ENCODE measurements around the gene RIC8A.

Gene RIC8A

DNA sequence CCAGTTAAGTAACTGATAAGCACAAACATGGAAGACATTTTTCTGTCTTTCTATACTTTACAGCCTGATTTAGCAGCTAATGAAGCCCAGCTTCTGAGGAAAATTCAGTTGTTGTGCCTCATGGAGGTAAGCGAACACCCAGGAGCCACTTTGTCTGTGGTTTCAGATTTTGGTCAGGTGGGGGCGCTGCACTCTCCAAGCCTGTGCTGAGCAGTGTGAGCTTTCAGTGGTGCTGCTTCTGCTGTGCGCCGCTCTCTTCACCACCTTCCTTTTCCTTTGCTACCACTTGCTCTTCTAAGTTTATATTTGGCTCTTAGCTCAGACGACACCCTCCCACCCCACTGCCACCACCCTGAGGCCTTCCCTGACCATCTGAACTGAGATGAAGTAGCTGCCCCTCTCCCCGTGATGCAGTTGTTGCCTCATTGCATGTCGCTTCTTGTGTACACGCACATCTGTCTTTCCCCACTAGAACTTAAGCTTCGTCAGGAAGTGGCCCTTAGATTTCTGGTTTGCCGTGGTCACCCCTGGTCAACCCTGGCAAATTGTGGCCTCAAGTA is 43.3 kb downstream of the RIC8A start:
- peak; percentile 85 for DNase-seq

DNA sequence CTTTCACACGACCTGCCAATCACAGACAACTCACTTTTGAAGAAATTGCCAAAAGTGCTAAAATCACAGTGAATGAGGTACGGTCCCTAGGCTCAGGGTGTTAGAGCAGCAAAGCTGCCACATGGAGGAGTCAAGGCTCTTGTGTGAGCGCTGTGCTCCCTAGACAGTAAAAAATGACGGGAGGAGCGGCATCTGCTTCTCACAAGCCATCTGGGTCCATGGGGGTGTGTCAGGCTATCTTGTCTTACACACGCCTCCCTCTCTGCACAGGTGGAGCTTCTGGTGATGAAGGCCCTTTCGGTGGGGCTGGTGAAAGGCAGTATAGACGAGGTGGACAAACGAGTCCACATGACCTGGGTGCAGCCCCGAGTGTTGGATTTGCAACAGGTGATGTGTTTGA is 44.0 kb downstream of the RIC8A start:
- DNase-seq, result no peak

DNA sequence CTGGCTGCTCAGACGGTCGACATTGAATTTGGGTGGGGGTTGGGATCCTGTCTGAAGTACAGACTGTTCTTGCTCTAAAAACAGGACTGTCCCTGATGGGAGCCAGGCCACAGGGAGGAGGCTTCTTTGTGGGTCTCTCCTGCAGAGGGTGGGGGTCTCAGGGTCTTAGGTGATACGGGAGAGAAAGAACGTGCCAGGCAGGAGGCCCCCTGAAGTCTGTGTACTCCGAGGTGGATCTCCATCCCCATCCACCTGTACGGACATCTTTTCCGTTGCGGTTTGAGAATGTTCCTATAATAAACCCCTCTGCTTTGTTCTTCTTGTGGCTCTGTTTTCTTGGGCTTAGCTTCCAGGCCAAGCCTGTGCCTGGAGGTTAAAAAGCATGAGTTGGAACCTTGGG is 45.2 kb downstream of the RIC8A start:
- no peak for DNase-seq

DNA sequence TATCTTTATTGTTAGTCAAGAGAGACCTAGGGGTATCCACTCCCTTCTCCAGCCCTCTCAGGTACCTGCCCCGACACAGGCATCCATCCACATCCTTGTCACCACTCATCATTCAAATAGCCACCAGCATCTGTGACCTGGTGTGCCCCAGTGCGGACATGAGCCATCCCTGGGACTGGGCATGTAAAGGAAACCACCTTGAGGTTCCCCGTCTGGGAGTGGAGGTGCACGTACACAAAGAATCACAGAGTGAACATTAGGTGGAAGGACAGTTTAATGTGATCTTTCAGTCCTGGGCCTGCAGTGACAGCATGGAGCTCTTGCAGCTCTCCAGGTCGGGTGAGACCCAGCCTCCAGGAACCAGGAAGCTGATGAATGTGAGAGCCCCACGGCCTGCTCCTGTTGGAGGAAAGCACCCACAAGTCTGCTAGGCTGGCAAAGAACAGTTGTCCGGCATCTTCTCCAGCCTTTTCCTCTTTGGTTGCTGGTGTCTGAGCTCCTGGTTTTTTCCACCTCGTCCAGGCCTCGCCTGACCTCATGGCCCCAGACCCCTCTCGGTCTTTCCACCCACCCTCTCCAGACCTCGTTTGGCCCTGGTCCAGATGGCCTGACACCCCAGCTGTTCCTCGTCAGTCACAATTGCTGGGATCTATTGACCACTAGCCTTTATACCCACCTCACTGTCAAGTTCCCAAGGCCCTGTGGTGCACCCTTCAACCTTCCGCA is 45.8 kb downstream of the RIC8A start:
- no peak for DNase-seq

GRCh38 chr11:253886-254270 is 46.4 kb downstream of the RIC8A start:
- no peak for DNase-seq

- no peak for DNase-seq
These were observed 47.7 kb downstream of the RIC8A start for GRCh38 chr11:255176-255575.

GRCh38 chr11:255816-256215 is 48.3 kb downstream of the RIC8A start:
- no peak for DNase-seq

DNA sequence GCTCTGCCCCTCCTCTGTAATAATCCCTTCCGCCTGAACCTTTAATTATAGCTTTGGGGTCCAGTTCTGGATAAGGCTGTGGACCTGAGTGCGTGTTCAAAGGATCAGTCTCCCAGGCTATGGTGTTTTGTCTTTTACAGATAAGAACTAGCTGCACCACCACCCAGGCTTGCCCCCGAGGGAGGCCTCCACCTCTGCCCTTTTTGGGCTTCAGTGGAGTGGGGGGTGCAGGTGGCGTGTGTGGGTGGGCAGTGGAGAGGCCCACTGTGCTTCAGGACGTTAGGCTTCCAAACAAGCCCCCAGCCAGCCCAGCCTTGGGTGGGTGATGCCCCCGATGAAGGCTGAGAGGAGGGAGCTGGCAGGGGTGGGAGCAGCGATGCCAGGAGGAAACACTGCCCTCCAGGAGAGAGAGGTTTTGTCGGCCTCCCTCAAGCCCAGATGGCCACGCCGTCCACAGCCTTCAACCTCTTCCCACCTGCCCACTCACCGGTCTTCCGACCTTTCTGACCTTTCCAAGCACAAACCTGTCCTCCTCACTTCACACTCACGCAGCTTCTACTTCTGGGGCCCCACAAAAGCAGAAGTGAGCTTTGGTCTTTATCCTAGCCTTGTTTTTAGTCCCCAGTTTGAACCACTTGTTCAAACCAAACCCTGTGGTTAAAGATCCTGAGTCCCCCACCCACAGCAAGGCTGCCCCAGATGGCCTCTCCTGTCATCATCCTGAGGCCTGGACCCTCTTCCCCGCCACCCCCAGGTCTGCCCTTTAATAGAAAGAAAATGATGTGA is 49.6 kb downstream of the RIC8A start:
- DNase-seq, result no peak

DNA sequence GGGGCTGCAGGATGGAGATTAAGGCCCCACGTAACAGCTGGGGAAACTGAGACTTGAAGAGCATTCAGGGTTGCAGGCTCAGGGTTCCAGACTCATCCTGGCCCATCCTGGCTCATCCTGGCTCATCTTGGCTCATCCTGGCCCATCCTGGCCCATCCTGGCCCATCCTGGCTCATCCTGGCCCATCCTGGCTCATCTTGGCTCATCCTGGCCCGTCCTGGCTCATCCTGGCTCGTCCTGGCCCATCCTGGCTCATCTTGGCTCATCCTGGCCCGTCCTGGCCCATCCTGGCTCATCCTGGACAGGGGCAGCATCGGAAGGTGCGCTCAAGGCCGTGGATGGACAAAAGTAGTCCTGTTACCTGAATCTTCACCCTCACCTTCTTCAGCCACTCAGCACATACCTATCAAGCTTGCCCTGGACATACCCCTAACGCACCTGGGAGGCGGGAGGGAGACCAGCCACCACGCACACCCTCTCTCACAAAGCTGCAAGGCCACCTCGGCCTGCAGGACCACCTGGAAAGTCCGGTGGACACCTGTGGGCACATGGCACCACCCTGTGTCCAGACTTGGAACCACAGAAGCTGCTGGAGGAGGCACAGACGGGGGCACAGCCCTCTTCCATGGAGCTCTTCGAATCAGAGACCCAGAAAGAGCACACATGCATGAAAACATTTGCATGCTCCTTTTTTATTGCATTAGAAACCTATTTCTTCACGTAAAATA is 50.4 kb downstream of the RIC8A start:
- no peak for DNase-seq

DNA sequence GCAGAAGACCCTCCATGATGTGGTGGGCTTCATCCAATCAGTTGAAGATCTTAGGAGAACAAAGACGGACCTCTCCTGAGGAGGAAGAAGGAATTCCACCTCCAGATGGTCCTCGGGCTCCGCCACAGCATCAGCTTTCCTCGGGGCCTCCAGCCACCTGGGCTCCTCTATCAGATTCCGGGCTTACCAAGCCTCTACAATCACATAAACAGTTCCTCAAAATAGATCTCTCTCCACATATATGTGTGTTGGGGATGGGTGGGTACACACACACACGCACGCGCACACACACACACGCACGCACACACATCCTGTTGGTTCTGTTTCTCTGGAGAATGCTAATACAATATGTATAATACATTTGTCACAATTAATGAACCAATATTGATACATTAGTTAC is 51.9 kb downstream of the RIC8A start:
- DNase-seq, result no peak

GRCh38 chr11:261624-262023 is 54.1 kb downstream of the RIC8A start:
- DNase-seq, result no peak

All from CD4-positive, alpha-beta T cell treated with Interleukin-6 for 4 hours (primary cell).